SH-SY5Y (cell line): Measurements from ENCODE around the gene HSBP1.

ENCODE experiments used
- GATA2 ChIP-seq: IDR thresholded peaks from 2 replicates; pipeline ENCODE4 v1.6.1; 2011; ENCODE audit warnings: mild to moderate bottlenecking, low read depth, low read length
- GATA3 ChIP-seq: IDR thresholded peaks from 2 replicates; pipeline ENCODE4 v1.6.1; 2011; ENCODE audit warnings: low read depth, mild to moderate bottlenecking, low read length, moderate library complexity

The HSBP1 gene

DNA sequence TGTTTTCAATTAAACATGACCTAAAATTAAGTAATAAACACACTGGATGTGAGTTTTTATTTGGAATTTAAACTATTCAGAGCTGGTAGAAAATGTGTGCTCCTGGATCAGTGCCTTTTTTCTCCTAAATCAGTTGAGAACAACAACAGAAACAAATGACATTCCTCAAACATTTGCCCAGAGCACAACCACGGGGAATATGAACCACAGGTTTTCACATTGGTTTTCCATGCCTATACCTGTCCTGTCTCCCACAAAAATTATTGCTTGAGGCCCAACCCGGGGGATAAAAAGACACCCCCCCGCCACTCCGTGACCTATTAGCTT, 6.8 kb downstream of the HSBP1 start:
- TF ChIP-seq GATA3 (no peak), GATA2 (no peak)

DNA sequence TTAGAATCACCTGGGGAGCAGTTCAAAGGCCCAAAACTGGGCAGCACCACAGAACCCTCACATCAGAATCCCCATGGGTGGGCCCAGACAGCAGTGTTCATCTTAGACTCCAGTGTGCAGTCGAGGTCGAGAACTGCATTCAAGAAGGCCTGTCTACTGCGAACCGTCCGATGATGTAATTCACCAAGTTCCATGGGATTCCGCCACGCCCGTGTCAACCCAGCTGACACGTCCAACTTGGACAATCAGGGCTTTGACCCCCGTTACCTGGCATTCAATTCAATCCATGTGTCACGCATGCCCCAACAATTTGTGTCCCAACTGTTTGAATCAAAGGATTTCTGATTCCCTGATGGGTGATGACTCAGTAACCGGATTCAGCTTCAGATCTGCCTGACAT, 9.2 kb downstream of the HSBP1 start:
- TF ChIP-seq GATA2, result no peak
- no peak for TF ChIP-seq GATA3

DNA sequence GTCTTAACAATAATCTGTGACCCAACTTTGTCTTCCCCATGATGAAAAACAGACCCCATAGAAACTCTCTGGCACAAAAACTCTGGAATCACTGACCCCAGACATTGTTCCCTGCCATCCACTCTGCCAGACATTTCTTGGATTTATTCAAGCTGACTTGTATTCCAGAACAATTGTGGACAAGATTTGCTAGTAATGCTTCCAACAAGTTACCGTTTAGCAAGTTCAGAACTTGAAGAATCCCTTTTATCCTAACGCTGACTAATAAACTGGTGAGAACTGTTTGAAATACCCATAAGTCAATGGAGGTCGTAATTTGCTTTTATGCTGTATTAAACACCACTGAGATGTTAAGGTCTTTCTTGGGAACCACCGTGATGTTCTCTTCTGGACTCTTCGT, 10.5 kb downstream of the HSBP1 start:
- TF ChIP-seq GATA2 (no peak), GATA3 (no peak)

DNA sequence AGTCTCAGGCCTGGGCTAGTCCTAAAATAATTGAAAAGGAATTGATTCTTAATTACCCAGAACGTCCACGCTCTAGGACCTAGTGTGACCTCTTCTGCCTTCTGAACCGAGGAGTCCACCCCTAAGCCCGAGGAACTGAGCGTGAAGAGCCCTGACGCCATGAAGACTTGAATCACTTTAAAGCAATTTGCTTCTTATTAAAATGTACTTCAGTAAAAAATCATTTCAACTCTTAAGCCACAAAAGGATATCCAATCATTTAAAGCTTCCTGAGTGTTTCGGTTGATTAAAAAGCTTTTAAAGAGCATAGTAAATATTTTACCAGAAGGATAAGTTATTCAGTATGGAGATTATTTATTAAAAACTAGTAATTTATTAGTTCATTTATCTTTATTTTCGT, 11.6 kb downstream of the HSBP1 start:
- TF ChIP-seq GATA3, result no peak

DNA sequence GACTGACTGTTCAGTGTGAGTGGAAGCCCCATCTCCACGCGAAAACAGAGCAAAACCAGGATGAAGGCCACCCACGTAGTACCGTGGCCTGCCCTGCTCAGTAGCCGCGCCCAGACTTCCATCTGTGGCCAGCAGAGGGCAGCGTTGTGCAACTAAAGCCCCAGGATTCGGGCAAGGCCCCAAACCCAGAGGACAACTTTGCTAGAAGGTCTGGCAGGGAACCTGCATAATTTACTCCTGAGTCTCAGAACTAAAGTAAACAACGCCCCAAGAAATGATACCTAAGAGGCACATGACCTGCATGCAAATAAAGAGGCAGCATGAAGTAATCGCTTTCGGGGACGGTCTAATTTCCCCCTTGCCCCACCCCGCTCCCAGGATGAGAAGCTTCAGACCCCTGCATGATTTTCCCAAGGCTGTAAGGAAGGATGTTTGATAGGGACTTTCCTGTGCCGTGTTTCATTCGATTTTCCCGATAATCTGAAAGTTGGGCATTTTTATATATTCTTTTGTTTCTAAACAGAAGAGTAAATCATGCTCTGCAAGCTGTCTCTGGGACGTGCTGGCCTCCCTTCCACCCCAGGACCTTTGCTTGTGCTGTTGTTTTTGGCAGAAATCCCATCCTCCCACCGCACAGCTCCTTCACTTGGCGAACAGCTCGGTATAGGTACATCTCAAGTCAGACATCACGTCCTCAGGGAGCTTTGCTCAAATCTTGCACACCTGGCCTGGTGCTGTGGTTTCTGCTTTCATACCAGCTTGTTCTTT, 18.6 kb downstream of the HSBP1 start:
- TF ChIP-seq GATA3 (no peak), GATA2 (no peak)

DNA sequence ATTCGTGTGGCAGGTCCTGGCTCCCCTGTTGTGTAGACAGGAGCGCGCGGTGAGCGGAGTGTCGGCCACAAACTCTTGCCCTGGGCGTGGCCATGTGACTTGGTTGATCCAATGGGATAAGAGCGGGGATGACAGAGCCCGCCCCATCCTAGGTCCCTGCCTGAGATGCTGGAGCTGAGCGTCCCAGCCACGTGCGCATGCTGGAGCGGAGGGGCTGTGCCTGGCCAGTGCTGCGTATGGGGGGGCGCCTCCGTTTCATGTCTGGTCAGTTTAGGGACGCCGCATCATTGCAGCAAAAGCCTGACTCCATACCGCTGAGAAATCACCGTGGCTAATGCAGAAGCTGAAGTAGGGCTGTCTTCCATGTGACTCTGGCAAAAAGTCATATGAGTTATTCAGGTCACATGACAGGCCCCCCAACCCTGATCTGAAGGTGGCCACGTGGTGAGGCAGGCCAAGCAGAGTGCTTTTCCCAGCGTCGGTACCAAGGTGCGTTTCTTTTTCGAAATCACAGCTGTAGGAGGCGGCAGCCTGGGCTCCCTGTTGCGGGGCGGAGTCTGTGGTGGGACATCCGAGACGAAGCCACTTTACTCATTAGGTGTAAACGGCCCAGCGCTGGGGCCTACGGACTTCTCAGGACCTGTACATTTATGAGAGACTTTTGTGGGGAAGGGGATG, 22.5 kb downstream of the HSBP1 start:
- TF ChIP-seq GATA2 (no peak), GATA3 (no peak)

DNA sequence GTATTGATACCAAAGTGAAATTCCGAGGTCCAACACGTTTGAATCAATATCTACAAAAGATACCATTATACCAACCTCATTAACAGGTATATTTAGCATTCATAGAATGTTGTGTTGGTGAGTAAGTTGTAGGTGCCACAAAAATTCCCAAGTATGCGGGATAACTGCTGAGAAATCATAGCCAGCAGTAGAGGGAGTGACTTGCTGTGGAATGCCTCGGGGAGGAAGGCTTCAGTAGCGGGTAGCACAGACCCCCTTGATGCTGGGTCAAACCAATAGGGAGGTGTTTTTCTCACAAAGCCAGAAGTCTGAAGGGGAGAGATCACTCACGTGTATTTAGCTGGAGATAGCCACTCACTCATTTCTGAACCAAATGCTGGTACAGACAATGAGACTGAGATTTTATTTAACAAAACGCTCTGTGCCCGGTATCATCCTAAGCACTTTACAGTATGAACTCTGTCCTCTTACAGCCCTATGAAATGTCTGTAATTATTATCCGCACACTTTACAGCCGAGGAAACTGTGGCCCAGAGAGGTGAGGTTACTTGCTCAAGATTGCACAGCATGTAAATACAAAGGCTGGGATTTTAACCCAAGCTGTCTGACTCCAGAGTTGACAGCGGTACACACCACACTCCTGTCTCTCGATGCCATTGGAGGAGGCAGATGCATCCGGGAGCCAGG, 23.1 kb downstream of the HSBP1 start:
- TF ChIP-seq GATA3 (no peak), GATA2 (no peak)

DNA sequence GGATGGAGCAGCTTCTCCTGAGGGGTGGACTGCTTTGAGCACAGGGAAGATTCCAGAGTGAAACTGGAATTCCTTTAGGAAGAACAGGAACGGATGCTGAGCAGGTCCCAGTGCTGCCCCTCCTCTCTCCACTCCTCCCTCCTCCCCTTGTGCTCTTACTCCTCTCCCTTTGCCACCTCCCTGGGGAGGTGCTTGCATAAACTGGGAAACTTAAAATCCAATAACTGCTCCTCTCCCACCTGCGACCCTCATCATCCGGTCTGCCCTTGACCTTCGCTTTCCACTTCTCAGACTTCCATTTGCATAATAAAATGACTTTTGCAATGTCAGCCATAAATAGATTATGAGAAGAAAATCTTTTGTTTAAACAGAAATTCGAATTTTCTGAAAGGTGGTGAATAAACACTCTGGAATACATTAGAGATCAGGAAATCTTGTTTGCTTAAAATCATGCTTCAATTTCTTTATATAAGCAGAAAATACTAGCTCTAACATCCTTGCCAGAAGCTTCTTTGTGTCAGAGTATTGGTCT, 23.7 kb downstream of the HSBP1 start:
- TF ChIP-seq GATA3, result no peak
- no peak for TF ChIP-seq GATA2

DNA sequence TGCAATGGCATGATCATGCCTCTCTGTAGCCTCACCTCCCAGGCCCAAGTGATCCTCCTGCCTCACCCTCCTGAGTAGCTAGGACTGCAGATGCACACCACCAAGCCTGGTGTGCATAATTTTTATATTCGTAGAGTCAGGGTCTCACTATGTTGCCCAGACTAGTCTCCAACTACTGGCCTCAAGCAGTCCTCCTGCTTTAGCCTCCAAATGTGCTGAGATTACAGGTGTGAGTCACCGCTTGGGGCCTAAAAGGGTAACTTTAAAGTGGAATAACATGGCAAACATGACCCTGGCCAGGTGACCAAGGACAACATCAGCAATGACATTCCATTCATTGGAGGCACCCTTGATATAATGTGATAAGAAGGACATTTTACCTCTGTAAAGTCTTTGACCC, 26.1 kb downstream of the HSBP1 start:
- TF ChIP-seq GATA3 (no peak), GATA2 (no peak)

DNA sequence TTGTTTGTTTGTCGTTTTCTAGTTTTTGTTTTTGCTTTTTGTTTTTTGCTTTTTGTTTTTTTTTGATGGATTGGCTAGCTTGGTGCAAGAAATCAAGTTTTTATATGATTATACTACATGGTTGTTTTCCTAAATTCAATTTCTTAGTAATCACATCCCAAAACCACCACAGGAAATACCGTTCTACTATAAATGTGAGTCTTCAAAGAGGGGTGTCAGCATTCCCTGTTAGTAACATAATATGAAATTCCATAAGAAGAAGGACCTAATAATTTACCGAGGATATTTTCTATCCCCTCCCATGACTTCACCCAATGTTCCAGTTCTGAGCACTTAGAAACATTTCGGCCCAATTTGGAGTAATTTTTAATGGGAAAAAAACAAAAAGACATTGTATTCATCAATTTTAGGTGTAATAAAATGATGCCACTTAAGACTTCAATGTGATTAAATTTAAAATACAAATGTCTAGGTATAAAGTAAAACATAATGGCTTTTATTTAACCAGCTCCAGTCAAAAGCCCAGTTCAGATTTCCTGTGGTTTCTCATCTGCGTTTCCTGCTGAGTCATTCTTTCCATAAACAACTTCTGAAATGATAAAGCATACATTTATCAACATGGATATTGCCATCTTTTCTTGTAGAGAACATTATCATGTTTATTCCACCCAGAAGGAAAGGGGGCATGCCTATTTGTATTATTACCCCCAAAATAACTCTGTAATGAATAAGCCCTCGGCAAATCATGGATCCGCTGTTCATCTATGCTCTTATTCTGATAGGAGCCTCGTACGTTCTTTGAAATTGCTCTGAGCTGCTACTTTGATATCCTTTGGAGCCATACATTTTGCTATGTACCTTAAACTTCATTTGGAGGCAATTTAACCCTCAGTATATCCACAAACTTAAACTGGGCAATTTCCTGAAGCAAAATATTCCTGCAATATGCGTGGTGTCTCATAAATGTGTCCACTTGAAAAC, 28.1 kb downstream of the HSBP1 start:
- TF ChIP-seq GATA3, result no peak
- no peak for TF ChIP-seq GATA2

DNA sequence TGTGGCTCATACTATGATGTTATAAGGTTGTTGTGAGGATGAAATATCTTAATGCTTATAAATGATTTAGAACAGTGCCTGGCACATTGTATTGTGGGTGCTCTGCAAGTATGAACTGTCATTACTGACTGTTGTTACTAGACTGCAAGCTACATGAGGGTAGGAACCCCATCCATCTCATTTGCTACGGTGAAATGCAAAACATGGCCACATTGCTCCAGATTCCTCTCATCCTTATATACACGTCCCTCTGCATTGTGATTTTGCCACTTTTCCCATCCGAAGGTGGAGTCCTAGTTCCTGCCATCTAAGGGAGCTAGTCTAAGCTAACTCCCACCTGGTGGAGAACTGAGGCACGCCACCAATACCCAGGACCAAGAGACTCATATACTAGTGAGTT, 29.8 kb downstream of the HSBP1 start:
- TF ChIP-seq GATA3 (no peak), GATA2 (no peak)

DNA sequence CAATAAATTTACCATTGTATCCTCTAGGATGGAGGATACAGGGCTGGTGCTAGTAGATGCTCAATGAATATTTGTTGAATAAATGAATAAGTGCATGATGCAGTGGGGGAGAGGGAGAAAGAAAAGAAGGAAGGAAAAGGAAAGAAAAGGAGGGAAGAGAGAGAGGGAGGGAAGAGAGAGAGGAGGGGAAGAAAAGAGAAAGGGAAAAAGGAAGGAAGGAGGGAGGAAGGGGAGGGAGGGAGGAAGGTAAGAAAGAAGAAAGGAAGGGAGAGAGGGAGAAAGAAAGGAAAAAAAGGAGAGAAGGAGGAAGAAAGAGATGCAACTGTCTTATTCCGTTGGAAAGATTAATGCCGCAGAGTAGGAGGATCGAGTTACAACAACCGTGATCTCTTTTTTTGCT, 30.4 kb downstream of the HSBP1 start:
- TF ChIP-seq GATA3, result no peak
- TF ChIP-seq GATA2, result no peak

DNA sequence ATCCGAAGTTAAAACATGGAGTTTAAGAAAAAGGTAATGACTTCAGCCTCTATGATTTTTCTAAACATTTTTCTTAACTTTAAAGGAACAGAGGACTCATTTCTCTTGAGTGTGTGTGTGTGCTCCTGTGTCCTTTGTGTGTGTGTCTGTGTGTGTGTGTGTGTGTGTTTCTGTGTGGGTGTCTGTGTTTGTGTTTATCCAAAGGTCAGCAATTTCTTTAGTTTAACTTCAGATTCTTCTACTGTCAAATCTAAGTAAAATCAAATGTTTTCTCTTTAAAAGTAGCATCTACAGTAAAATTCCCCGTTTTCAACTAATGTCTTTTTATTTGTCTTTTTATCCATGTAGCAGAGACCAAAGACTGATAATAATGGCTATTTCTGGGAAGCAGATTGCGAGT, 31.8 kb downstream of the HSBP1 start:
- no peak for TF ChIP-seq GATA3
- TF ChIP-seq GATA2, result no peak
